Epidermal melanocyte (primary cell): ENCODE results near the gene FRMD1.

Experiments
- DNase-seq: peaks from one replicate; pipeline ENCODE4 v3.0.0; 2011; ENCODE audit warnings: low spot score; ENCODE audit not compliant: insufficient read length

FRMD1 gene

DNA sequence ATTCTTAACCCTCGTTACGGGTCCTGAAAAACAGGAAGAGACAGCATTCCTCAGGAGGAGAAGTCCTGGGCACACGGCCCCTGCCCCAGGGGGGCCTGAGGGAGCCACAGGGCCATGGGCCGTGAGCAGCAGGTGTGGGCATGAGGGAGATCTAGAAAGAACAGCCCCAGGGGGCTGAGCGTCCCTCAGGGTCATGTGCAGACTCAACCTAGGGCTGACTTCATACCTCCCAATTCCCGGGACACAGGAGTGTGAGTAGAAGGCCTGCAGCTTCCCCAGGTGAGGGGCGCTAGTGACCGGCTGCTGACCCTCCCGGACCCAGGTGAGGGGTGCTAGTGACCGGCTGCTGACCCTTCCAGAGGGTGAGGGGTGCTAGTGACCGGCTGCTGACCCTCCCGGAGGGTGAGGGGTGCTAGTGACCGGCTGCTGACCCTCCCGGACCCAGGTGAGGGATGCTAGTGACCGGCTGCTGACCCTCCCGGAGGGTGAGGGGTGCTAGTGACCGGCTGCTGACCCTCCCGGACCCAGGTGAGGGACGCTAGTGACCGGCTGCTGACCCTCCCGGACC, 35.1 kb downstream of the FRMD1 start:
- DNase-seq: no peak

DNA sequence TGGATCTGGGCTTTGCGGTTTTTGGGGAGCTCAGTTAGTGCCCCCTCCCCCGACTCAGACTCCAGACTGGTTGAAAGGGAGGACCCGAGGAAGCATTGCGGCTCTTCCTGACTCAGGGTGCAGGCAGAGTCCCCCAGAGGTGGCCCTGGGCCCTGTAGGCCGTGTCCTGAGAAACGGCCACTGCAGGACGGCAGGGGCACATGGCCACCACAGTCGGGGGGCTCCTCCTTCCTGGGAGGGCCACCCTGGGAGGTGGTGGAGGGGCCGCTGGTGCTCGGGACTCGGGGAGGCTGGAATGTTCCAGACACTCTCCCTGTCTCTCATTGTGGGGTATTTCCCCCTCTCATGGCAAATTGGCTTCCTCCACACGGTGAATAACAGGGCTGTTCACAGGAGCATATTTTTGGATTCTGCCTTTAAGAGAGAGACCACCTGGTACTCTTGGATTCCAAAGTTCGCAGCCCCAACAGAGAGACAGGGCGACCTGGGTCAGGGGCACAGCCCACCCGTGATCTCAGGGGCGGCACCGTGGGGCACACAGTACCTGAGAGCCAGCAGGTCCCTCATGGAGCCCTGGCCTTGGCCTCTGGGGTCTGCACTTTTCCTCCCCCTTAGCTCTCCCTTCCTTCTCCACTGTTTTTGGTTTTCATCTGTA, 35.7 kb downstream of the FRMD1 start:
- DNase-seq: no peak

DNA sequence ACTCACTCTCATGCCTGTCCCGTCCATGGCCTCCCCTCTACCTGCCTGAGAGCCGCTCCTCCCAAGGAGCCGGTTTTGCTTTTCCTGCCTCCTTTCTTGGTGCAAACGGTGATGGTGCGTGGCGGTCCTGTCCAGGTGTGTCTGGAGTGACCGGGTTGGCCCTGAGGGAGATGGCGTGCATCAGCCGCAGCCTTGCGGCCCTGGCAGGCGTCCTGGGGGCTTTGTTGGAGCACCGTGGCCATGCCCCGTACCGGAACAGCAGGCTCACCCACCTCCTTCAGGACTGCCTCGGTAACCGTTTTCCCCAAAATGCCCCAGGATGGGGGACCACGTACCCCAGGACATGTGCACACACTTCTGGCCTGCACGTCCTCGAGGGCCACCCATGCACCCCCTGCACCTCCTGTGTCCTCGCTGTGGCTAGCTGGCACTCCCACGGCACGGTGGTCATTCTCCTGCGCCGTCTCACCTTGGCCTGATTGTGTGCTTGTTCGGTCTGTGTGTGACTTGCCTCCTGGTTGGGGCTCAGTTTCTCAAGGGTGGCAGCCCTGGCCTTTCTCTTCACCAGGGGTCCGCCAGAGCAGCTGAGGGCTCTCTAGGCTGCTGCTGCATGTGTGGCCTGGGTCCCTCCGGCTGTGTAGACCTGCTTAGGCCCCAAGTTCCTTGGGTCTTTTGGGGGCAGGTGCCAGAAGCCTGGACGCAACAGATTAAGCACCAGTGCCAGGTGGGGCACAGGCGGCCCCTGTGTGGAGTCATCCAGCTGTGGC, 36.4 kb downstream of the FRMD1 start:
- DNase-seq: no peak

DNA sequence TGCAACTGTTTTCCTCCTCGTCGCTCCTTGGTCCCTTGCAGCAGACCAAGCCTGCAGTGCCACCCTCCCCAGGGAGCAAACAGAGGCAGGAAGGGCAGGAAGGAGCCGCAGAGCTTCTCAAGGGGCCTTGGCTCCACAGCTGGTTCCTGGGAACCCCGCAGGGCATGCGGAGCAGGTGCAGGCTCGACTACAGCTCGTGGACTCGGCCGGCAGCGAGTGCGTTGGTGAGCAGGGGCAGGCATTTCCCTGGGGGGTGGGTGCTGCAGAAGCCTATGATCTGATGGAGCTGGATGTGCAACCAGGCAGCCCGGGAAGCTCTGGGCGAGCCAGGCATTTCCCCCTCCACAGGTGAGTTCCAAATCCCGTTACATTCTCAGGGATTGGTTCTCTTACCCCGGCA, 37.1 kb downstream of the FRMD1 start:
- no peak for DNase-seq

DNA sequence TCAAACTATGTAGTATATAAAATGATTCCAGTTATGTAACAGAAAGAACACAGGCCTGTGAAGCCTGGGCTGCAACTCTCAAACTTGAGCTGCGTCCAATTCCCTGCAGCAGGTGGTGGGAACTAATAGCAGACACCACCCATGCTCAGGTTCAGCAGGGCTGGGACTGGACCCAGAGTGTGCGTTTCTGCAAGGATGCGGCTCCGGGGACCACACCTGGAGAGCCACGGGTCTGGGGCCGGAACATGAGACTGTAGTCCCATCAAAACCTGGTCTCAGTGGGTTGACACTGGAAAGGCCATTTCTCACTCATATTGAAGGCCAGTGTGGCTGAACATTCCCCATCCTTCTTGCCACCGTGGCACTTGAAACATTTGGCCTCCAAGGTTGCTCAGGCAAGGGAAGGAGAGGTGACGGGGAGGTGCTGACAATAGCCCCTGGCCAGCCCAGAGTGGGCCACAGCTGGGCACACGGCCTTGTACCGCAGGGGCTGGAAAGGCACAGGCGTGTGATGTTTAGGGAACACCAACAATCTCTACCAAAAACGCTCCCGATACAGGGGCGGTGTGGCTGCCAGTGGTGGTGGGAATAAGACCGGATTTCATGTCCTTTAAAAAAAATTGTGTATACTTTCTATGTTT, 38.0 kb downstream of the FRMD1 start:
- DNase-seq: no peak

DNA sequence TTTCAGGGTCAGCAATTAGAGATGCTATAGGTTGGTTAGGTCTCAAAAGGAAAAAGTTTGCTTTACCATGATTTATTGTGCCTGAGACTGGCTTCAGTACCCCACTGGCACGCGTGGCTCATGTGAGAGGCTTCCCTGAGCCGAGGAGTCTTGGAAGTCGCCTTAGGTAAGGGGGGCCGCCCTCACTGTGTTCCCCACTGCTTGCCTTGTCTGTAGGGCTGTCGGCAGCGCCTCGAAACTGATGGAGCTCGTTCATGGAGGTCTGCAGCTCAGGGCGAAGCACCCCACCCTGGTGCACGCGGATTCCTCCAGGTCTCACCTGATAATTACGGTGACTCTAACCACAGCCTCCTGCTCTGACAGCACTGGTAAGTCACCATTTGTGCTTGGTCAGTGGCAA, 39.2 kb downstream of the FRMD1 start:
- no peak for DNase-seq

DNA sequence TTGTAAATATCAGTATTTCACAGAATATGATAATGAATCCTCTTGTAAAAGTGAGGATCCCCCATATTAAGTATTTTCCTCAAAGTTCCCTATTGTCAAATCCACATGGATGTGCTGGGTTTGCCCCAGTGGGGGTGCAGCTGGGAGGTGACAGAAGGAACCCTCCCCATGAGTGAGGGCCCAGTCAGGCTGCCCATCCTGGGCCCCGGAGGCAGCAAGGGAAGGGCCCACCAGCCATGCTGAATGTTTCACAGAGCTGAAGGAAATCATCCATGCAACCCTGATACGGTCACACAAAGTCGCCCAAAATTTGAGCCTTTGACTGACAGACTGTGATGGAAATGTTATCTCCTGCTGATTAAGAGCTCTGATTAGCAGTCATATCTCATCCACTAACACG, 39.7 kb downstream of the FRMD1 start:
- DNase-seq: no peak

DNA sequence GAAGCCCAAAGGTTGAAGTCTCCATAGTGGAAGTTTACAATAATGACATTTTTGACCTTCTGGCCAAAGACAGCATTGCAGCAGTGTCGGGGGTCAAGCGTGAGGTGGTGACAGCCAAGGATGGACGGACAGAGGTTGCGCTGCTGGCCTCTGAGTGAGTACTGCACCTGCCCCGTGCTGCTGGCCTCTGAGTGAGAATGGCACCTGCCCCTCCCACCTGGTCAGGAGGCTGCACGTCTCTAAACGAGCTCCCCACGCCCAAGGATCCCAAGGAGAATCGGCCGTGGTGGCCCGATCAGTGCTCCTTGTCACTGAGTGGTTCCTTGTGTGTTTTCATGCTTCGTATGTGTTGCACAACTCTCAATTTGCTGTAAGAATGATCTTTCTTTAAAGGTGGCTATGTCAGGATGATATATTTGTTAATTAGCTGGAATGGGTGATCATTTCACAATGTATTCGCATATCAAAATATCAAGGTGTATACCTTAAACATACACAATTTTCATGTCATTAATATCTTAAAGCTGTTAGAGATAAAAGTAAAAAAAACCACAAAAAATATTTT, 40.4 kb downstream of the FRMD1 start:
- no peak for DNase-seq

DNA sequence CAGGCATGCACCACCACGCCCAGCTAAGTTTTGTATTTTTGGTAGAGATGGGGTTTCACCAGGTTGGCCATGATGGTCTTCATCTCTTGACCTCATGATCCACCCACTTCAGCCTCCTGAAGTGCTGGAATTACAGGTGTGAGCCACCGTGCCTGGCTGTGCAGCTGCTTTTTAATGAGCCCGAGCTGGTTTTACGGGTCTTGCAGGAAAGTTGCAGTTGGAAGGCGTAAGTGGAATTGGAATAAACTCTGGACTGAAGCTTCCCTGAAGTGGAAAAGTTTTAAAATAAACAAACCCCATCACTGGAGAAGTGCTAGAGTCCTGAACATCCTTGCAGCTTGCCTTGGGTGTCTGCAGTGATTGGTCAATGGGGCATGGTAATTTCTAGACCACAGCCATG, 41.2 kb downstream of the FRMD1 start:
- no peak for DNase-seq

DNA sequence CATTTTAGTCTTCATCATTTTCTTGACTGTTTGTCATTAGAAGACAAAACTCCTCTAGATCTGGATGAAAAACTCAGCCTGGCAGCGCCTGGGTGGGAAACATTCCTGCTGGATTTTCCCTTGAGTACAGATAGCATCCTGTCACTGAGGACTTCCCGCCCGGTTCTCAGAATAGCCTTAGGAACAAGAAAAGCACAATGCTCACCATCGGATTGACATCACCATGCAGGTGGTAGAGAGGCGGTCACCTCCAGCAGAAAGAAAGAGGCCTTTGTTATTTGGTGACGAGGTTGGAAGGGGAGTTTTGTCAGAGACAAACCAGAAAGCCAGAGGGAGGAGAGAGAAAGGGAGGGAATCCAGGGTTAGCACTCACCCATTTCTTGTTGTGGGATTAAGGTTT, 41.8 kb downstream of the FRMD1 start:
- DNase-seq: no peak

DNA sequence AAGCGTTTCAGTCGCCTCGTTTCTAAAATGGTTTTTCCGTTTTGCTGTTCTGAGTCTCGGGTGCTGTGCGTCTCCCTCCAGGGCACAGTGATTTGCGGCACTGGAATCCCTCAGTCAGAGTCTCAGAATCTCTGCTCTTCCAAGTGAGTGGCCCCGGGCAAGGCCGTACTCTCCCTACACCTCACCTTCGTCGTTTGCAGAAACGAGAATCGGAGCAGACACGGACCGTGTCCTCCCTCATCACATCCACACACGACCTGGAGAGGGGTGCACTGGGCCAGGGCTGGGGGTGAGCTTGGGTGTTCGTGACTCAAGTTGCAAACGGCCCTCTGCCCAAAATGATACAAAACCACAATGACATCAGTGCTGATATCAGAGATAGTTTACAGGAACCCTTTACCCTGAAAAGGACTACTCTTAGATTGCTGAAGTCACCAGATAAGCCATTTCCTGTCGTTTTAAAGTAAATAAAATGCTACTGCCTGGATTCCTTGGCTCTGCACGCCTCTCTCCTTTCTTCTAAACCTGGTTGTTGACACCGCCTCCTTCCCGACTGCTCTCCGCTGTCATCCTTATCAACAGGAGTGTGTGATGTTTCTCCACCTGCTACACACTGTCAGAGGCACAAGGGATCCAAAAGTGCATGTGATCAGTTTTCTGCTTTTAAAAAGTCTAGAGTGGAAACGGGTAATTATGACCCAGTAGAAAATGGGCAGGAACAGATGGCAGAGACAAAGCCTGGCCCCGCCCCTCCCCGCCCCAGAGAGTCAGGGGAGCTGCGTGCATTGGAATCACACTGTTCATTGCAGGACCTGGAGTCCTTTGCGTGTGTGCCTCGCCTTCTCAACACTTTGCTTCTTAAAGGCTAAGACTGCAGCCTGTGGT, 43.1 kb downstream of the FRMD1 start:
- no peak for DNase-seq

DNA sequence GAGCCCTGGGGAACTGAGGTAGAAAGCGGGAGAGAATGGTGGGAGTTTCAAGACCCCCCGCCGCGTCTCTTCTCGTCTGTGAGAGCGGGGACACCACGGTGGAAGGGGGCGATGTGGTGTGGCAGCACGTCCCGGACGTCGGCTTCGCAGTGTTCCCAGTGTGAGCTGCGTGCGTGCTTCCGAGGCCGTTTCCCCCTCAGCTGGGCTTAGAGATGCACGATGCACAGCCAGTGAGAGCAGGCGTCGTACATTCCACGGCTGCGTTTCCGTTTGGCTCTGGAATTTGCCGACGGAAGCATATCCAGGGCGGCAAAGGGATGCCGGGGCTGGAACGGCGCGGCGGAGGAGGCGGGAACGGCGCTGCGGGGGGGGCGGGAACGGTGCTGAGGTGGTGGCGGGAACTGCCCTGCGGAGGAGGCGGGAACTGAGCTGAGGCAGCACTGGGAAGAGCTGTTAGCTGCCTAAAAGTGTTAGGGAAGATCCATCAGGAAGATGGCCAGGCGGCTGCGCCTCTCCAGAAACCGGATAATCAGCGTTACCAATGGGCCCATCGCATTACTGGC, 43.8 kb downstream of the FRMD1 start:
- DNase-seq: no peak

DNA sequence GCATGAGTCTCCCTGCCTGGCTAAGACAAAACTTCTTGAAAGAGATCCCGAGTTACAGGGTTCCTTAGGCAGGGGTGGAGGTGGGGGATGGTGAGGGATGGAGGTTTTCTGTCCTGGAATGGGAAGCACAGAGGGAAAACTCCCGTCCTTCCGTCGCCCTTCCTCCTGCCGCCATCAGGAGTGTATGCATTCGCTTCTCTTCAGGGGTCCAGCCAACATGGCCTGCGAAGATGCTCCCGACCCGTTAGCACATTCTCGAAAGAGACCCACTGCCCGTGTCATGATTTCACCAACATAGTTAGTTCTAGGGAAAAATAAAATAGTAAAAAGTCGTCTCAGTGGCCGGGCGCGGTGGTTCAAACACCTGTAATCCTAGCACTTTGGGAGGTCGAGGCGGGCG, 44.5 kb downstream of the FRMD1 start:
- no peak for DNase-seq

DNA sequence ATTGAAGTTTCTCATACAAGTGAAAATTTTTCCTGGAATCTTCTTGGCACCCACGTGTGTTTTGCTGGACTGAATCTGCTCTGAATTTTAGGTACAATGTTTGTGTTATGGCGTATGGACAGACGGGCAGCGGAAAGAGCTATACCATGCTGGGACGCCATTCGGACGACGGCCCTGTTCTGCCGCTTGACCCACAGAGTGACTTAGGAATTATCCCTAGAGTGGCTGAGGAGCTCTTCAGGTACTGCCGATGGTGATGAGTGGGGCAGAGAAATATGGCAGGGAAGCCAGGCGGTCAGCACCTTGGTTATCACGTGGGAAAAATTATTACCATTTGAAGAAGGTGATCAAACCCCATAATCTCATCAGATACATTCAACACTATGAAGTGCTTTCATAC, 45.2 kb downstream of the FRMD1 start:
- no peak for DNase-seq

DNA sequence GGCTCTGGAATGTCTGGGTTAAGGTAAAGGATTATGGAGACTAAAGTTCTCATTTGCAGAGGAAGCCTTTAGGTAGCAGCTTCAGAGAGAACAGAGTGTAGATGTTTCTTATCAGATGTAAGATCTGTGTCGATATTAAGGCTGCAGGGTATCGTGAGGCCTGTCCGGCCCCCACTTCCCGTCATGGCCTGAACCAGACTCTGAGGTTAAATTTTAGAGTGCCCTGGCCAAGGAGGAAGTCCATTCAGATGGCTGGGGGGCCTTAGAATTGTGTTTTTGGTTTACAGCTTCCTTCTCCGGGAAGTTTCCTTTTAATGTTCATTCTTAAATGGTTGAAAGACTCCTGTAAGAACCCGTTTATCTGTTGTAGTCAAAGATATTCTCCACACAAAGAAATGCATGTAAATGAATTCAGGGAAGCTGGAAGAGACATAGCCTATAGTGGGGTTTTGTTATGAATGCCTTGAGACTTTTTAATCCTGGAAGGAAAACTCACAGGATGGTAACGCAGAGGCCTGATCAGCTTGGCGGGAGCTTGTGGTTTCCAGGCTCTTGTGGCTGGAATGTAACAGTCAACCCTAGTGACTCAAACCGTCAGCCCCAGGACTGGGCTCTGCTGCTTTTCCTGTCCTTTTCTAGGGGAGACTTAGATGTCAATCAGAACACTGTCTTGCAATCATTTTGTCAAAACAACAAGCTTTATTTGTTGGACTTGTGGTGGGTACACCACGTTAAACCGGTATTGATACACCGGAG, 46.8 kb downstream of the FRMD1 start:
- DNase-seq: no peak

DNA sequence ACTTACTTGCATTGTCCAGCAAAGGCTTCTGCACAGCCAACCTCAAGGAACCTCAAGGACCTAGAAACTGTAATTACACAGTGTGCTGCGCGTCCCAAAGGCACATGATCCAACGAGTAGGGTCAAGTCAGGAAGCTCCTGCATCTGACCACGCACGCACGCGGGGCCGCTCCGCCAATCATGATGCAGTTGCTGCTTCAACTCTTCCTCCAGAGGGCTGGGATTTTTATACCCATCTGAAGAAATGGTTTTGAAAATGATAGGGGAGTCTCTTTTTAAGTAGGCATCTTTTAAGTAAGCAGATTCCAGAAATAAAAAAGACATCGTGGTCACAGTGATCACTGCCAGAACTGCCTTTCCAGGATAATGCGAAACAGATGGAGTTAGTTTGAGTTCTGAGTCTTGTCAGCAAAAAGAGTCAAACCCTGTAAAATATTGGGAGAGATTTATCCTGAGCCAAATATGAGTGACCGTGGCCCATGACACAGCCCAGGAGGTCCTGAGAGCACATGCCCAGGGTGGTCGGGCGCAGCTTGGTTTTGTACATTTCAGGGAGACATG, 47.5 kb downstream of the FRMD1 start:
- DNase-seq: no peak

DNA sequence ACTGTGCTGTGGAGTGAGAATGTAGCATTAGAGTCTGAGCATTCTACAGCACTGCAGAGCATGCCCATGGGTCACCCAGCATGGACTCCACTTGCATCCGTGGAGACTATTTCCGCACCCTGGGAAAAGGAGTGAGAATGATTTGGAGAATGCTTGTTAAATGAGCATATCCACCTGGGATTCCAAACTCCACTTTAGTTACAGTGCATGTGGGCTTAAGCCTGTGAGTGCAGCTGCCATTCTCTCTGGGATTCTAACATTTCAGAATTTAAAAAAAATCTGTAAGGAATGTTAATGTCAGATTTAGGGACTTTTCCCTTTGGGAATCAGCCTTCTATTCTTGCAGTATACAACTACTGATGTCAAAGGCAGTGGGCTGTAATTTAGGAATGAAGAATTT, 48.1 kb downstream of the FRMD1 start:
- no peak for DNase-seq

DNA sequence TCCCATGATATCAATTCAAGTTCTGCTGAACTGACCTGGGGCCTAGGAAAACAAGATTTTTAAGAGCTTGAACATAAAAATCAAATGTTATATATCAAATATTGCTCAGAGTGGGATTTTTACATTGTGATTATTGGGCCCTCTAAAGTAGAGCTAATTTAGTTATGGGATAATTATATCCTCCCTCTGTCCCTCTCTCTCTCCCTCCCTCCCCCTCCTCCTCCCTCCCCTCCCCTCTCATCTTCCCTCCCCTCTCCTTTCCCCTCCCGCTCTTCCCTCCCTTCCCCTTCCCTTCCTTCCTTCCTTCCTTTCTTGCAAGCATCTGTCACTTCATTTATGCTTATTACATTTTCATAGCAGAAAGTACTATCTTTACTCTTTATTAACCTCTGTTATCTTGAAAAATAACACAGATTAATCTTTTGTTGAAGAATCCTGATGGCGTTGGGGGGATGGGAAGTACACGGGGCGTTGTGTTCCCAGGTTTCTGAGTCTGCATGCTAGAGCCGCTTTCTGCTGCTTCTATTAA, 48.7 kb downstream of the FRMD1 start:
- DNase-seq: no peak

DNA sequence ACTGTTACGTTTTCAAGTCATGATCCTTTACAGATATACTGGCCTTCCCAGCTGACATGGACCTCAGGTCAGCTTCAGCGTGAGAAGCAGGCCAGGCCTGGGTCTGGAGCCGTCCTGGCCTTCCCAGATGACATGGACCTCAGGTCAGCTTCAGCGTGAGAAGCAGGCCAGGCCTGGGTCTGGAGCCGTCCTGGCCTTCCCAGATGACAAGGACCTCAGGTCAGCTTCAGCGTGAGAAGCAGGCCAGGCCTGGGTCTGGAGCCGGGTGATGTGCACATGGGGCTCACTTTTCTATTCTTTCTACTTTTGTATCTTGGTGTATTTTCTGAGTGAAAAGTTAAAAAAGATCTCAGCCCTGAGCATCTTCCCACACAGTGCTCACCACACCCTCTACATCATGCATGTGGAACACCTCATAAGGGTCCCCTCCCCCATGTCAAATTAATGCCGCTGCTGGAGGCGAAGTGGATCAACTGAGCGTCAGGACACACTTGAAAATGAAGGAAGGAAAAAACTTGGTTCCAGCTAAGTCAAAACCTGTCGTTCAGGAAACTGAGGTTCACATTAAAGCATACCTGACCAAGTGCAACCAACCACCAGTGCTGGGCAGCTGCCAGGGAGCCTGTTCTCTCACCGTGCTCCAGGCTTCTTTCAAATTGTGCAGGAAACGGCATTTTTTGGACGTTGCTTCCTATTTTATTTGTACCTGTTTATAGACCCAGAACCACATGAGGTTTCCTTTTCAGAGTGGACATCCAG, 49.4 kb downstream of the FRMD1 start:
- DNase-seq: no peak
